ENCODE data around the gene HMGB1. TPM values are rescaled to one million over a fixed set of nuclear protein-coding genes. Genes with fewer than 3 reads are reported as not detected.

Gene HMGB1
- total and polyA plus RNA-seq, 2 of the 13 experiments (the other 11 are each of a cell fraction or from before 2014, with no cell fraction given), result 115 to 584 TPM

DNA sequence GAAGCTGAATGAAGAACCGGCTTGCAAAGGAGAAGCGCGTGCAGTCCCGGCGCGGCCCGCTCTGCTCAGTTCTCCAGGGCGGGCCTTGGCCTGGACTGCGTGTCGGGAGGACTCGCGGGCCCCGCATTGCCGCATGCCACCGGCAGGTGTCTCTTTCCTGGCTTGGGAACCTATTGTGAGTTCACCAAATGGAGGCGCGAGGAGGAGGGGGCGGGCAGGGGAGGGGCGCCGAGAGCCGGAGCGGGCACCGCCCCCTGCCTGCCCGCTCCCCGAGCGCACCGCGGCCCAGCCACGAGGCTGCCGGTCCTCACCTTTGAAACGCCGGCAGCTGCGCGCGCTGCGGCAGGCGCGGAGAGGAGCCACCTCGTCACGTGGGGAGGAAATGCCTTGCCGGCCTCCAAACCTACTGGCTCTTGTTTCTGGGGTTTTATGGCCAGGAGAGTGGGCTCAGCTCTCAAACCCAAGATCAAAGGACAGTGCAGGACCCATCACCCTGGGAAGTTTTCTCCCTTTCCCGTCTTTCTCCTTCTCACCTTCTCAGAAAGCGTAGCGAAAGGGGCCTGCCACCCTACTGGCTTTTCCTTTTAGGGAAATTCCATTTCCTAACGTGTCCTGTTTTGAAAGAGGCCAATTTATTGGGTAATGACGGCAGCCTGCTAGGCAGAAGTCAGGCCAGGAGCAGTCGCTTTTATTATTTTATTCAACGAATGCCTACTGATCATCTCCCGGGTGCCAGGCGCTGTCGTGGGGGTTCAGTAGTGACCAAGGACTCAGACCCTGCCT, 57.2 kb downstream of the HMGB1 start (continued):
- TF ChIP-seq, protein P1, sequence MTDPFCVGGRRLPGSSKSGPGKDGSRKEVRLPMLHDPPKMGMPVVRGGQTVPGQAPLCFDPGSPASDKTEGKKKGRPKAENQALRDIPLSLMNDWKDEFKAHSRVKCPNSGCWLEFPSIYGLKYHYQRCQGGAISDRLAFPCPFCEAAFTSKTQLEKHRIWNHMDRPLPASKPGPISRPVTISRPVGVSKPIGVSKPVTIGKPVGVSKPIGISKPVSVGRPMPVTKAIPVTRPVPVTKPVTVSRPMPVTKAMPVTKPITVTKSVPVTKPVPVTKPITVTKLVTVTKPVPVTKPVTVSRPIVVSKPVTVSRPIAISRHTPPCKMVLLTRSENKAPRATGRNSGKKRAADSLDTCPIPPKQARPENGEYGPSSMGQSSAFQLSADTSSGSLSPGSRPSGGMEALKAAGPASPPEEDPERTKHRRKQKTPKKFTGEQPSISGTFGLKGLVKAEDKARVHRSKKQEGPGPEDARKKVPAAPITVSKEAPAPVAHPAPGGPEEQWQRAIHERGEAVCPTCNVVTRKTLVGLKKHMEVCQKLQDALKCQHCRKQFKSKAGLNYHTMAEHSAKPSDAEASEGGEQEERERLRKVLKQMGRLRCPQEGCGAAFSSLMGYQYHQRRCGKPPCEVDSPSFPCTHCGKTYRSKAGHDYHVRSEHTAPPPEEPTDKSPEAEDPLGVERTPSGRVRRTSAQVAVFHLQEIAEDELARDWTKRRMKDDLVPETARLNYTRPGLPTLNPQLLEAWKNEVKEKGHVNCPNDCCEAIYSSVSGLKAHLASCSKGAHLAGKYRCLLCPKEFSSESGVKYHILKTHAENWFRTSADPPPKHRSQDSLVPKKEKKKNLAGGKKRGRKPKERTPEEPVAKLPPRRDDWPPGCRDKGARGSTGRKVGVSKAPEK (CRISPR knock-in tag; IDR thresholded peaks at IDR 0.05; ENCODE audit: borderline replicate concordance), result no peak
- TF ChIP-seq SPEN (CRISPR knock-in tag; IDR thresholded peaks at IDR 0.05; ENCODE audit: low read depth) (peak; percentile 66; the same call in 1 of the 2 replicates), ZNF562 (CRISPR knock-in tag; IDR thresholded peaks at IDR 0.05; ENCODE audit: borderline replicate concordance) (no peak; the same call in 1 of the 2 replicates), SIX4 (CRISPR knock-in tag; IDR thresholded peaks at IDR 0.05) (no peak), BRD4 (CRISPR knock-in tag; IDR thresholded peaks at IDR 0.05) (0 out of 2 replicates have a peak, but pooled peaks have one; percentile 20), ZNF672 (CRISPR knock-in tag; IDR thresholded peaks at IDR 0.05) (no peak), BRCA1 (CRISPR knock-in tag; IDR thresholded peaks at IDR 0.05) (peak; percentile 44; the same call in 1 of the 2 replicates), ZNF207 (IDR thresholded peaks at IDR 0.05; ENCODE audit: borderline replicate concordance) (no peak), MBNL3 (CRISPR knock-in tag; conservative IDR thresholded peaks at IDR 0.05) (no peak), ZNF550 (CRISPR knock-in tag; IDR thresholded peaks at IDR 0.05; ENCODE audit: borderline replicate concordance) (no peak), ZNF296 (CRISPR knock-in tag; conservative IDR thresholded peaks at IDR 0.05) (no peak), ZKSCAN8 (CRISPR knock-in tag; IDR thresholded peaks at IDR 0.05; ENCODE audit: borderline replicate concordance) (no peak), ZNF589 (CRISPR knock-in tag; conservative IDR thresholded peaks at IDR 0.05) (no peak)
- TF ChIP-seq, protein P2, sequence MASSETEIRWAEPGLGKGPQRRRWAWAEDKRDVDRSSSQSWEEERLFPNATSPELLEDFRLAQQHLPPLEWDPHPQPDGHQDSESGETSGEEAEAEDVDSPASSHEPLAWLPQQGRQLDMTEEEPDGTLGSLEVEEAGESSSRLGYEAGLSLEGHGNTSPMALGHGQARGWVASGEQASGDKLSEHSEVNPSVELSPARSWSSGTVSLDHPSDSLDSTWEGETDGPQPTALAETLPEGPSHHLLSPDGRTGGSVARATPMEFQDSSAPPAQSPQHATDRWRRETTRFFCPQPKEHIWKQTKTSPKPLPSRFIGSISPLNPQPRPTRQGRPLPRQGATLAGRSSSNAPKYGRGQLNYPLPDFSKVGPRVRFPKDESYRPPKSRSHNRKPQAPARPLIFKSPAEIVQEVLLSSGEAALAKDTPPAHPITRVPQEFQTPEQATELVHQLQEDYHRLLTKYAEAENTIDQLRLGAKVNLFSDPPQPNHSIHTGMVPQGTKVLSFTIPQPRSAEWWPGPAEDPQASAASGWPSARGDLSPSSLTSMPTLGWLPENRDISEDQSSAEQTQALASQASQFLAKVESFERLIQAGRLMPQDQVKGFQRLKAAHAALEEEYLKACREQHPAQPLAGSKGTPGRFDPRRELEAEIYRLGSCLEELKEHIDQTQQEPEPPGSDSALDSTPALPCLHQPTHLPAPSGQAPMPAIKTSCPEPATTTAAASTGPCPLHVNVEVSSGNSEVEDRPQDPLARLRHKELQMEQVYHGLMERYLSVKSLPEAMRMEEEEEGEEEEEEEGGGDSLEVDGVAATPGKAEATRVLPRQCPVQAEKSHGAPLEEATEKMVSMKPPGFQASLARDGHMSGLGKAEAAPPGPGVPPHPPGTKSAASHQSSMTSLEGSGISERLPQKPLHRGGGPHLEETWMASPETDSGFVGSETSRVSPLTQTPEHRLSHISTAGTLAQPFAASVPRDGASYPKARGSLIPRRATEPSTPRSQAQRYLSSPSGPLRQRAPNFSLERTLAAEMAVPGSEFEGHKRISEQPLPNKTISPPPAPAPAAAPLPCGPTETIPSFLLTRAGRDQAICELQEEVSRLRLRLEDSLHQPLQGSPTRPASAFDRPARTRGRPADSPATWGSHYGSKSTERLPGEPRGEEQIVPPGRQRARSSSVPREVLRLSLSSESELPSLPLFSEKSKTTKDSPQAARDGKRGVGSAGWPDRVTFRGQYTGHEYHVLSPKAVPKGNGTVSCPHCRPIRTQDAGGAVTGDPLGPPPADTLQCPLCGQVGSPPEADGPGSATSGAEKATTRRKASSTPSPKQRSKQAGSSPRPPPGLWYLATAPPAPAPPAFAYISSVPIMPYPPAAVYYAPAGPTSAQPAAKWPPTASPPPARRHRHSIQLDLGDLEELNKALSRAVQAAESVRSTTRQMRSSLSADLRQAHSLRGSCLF (CRISPR knock-in tag; IDR thresholded peaks at IDR 0.05; ENCODE audit: borderline replicate concordance), result no peak
- TF ChIP-seq, protein P3, sequence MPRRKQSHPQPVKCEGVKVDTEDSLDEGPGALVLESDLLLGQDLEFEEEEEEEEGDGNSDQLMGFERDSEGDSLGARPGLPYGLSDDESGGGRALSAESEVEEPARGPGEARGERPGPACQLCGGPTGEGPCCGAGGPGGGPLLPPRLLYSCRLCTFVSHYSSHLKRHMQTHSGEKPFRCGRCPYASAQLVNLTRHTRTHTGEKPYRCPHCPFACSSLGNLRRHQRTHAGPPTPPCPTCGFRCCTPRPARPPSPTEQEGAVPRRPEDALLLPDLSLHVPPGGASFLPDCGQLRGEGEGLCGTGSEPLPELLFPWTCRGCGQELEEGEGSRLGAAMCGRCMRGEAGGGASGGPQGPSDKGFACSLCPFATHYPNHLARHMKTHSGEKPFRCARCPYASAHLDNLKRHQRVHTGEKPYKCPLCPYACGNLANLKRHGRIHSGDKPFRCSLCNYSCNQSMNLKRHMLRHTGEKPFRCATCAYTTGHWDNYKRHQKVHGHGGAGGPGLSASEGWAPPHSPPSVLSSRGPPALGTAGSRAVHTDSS (CRISPR knock-in tag; conservative IDR thresholded peaks at IDR 0.05), result no peak
- TF ChIP-seq, protein P4, sequence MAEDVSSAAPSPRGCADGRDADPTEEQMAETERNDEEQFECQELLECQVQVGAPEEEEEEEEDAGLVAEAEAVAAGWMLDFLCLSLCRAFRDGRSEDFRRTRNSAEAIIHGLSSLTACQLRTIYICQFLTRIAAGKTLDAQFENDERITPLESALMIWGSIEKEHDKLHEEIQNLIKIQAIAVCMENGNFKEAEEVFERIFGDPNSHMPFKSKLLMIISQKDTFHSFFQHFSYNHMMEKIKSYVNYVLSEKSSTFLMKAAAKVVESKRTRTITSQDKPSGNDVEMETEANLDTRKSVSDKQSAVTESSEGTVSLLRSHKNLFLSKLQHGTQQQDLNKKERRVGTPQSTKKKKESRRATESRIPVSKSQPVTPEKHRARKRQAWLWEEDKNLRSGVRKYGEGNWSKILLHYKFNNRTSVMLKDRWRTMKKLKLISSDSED (CRISPR knock-in tag; IDR thresholded peaks at IDR 0.05), result no peak
- TF ChIP-seq, protein P5, sequence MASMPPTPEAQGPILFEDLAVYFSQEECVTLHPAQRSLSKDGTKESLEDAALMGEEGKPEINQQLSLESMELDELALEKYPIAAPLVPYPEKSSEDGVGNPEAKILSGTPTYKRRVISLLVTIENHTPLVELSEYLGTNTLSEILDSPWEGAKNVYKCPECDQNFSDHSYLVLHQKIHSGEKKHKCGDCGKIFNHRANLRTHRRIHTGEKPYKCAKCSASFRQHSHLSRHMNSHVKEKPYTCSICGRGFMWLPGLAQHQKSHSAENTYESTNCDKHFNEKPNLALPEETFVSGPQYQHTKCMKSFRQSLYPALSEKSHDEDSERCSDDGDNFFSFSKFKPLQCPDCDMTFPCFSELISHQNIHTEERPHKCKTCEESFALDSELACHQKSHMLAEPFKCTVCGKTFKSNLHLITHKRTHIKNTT (CRISPR knock-in tag; IDR thresholded peaks at IDR 0.05), result no peak

Data from HepG2 (cell line).